GM19023 (cell line): ENCODE data around the gene PRKN.

ENCODE experiments used
- ATAC-seq: cut with Tn5 transposase; IDR thresholded peaks from one replicate; pipeline ENCODE4 v1.9.1; 2021; ENCODE audit warnings: mild to moderate bottlenecking, moderate library complexity; ENCODE audit not compliant: unreplicated experiment

The PRKN gene

GRCh38 chr6:162256361-162256760 lies 471.2 kb downstream of the PRKN start:
- ATAC-seq = no peak

- ATAC-seq = no peak
These were observed 476.3 kb downstream of the PRKN start for GRCh38 chr6:162251257-162251656.

GRCh38 chr6:162249907-162250642 lies 477.5 kb downstream of the PRKN start:
- no peak for ATAC-seq

- ATAC-seq = no peak
These were observed 481.6 kb downstream of the PRKN start for GRCh38 chr6:162245830-162246420.

- ATAC-seq = no peak
These were observed 483.5 kb downstream of the PRKN start for GRCh38 chr6:162244031-162244430.

- no peak for ATAC-seq
These were observed 484.7 kb downstream of the PRKN start for GRCh38 chr6:162242915-162243314.

- ATAC-seq = no peak
These were observed 488.2 kb downstream of the PRKN start for GRCh38 chr6:162239330-162239729.

- no peak for ATAC-seq
These were observed 488.9 kb downstream of the PRKN start for GRCh38 chr6:162238675-162239074.

GRCh38 chr6:162237331-162237730 lies 490.2 kb downstream of the PRKN start:
- no peak for ATAC-seq

GRCh38 chr6:162234631-162235030 lies 492.9 kb downstream of the PRKN start:
- ATAC-seq = no peak

- ATAC-seq = no peak
These were observed 497.3 kb downstream of the PRKN start for GRCh38 chr6:162230147-162230752.

- ATAC-seq = no peak
These were observed 498.5 kb downstream of the PRKN start for GRCh38 chr6:162229093-162229492.

- ATAC-seq = no peak
These were observed 500.8 kb downstream of the PRKN start for GRCh38 chr6:162226803-162227202.

GRCh38 chr6:162222521-162222920 lies 505.0 kb downstream of the PRKN start:
- ATAC-seq = no peak

GRCh38 chr6:162220876-162221275 lies 506.7 kb downstream of the PRKN start:
- no peak for ATAC-seq

- no peak for ATAC-seq
These were observed 508.3 kb downstream of the PRKN start for GRCh38 chr6:162219266-162219665.

GRCh38 chr6:162217811-162218493 lies 509.6 kb downstream of the PRKN start:
- ATAC-seq = no peak

- ATAC-seq = no peak
These were observed 510.5 kb downstream of the PRKN start for GRCh38 chr6:162217058-162217457.

- ATAC-seq = no peak
These were observed 515.8 kb downstream of the PRKN start for GRCh38 chr6:162211777-162212176.

GRCh38 chr6:162211022-162211421 lies 516.5 kb downstream of the PRKN start:
- ATAC-seq = no peak

- ATAC-seq = no peak
These were observed 524.3 kb downstream of the PRKN start for GRCh38 chr6:162203287-162203686.
